DND-41 (cell line): Measurements from ENCODE around the gene POGLUT2.
A peak's percentile ranks its signal among the peaks of the same experiment; 100 is the strongest.

Experiments used
- ATAC-seq: fragments of 200-7000 bp; cut with Tn5 transposase; 3 replicates; pipeline ENCODE4 v1.9.1; 2021; ENCODE audit warnings: low read depth; ENCODE audit not compliant: insufficient read depth
- DNase-seq: peaks from one replicate; pipeline ENCODE4 v3.0.0-alpha.2; 2020
- H2AFZ ChIP-seq: 2 replicates; pipeline ENCODE4 v1.6.0; 2012; ENCODE audit warnings: low read depth, low read length
- H3K27ac ChIP-seq: 2 replicates; pipeline ENCODE4 v1.5.1; 2012; ENCODE audit warnings: low read length, inconsistent platforms
- H3K27me3 ChIP-seq: fragments of 200-600 bp; sonication (generic); 2 replicates; pipeline ENCODE4 v1.6.0; 2012; ENCODE audit warnings: low read length, mild to moderate bottlenecking, inconsistent platforms; ENCODE audit not compliant: insufficient read depth, poor library complexity
- H3K36me3 ChIP-seq: 2 replicates; pipeline ENCODE4 v1.5.1; 2012; ENCODE audit warnings: low read length, inconsistent platforms; ENCODE audit not compliant: insufficient read depth
- H3K4me1 ChIP-seq: 2 replicates; pipeline ENCODE4 v1.5.1; 2012; ENCODE audit warnings: mild to moderate bottlenecking, low read length; ENCODE audit not compliant: insufficient read depth
- H3K4me2 ChIP-seq: 2 replicates; pipeline ENCODE4 v1.6.0; 2012; ENCODE audit warnings: mild to moderate bottlenecking, moderate library complexity, low read length, inconsistent platforms; ENCODE audit not compliant: insufficient read depth
- H3K4me3 ChIP-seq, 2 experiments: fragments of 200-600 bp in 1 of 2; shearing (Covaris generic) in 1 of 2; 2 replicates each; pipeline ENCODE4 v1.5.1; 2012 to 2016; ENCODE audit warnings: inconsistent platforms in 2 of 2, low read length in 2 of 2, mild to moderate bottlenecking in 2 of 2, low read depth in 1 of 2, moderate library complexity in 1 of 2
- H3K79me2 ChIP-seq: 2 replicates; pipeline ENCODE4 v1.6.0; 2012; ENCODE audit warnings: low read length, inconsistent platforms; ENCODE audit not compliant: insufficient read depth
- H3K9ac ChIP-seq: 2 replicates; pipeline ENCODE4 v1.6.0; 2012; ENCODE audit warnings: low read depth, mild to moderate bottlenecking, inconsistent platforms, low read length, moderate library complexity
- H3K9me3 ChIP-seq: 2 replicates; pipeline ENCODE4 v1.5.1; 2012; ENCODE audit warnings: low read length, moderate library complexity, mild to moderate bottlenecking, inconsistent platforms; ENCODE audit not compliant: insufficient read depth, severe bottlenecking
- H4K20me1 ChIP-seq: 2 replicates; pipeline ENCODE4 v1.6.0; 2012; ENCODE audit warnings: low read length; ENCODE audit not compliant: insufficient read depth
- CTCF ChIP-seq: IDR thresholded peaks from 2 replicates; pipeline ENCODE4 v1.5.1; 2012; ENCODE audit warnings: borderline replicate concordance, low read length, moderate library complexity, mild to moderate bottlenecking; ENCODE audit not compliant: poor library complexity, severe bottlenecking; ENCODE audit errors: extremely low read depth
- EZH2 ChIP-seq: IDR thresholded peaks from 3 replicates; pipeline ENCODE4 v1.6.1; 2012; ENCODE audit warnings: borderline replicate concordance, low read depth, mild to moderate bottlenecking, moderate library complexity, low read length, inconsistent platforms; ENCODE audit not compliant: severe bottlenecking

POGLUT2 gene

GRCh38 chr13:102774591-102775520, 23.9 kb downstream of the POGLUT2 start:
- Histone ChIP-seq H4K20me1 (no peaks in the 10 kb centered on the region; the same call in 1 of the 2 replicates), H3K9me3 (no peaks in the 10 kb centered on the region), H2AFZ (peak overlapping the region; percentile 82), H3K4me1 (peaks cover 62% of the 10 kb centered on the region), H3K36me3 (0 out of 2 replicates have a peak, but pooled peaks cover 10% of the 10 kb centered on the region), H3K9ac (peak overlapping the region; percentile 97), H3K4me2 (peak overlapping the region; percentile 84), H3K27ac (peak overlapping the region; percentile 95), H3K79me2 (peaks cover 35% of the 10 kb centered on the region), H3K27me3 (no peaks in the 10 kb centered on the region), H3K4me3 (0 out of 4 replicates have a peak overlapping the region, but pooled peaks of 1 of the 2 experiments have one; percentile 97)
- TF ChIP-seq CTCF, result no peak
- TF ChIP-seq EZH2, result no peak
- DNase-seq, result peak; percentile 19
- no peak for ATAC-seq

- Histone ChIP-seq H3K36me3 (0 out of 2 replicates have a peak, but pooled peaks cover 10% of the 10 kb centered on the region), H2AFZ (peak overlapping the region; percentile 82), H3K27ac (peak overlapping the region; percentile 95)
Measured at GRCh38 chr13:102774214-102774568, 24.6 kb downstream of the POGLUT2 start.

GRCh38 chr13:102773441-102774213, 25.1 kb downstream of the POGLUT2 start, which contains the start of gene TEX30:
Gene TEX30, minus strand, starts transcription at chr13:102773786. Its CDS starts 3,760 bp downstream, at chr13:102770026.
- 0 out of 2 replicates have a peak, but pooled peaks cover 10% of the 10 kb centered on the region for H3K36me3 ChIP-seq
- H4K20me1 ChIP-seq, result no peaks in the 10 kb centered on the region; the same call in 1 of the 2 replicates
- H3K27ac ChIP-seq, result peak within 1 kb of the TSS; percentile 95
- peak within 1 kb of the TSS; percentile 97 for H3K9ac ChIP-seq
- no peak for TF ChIP-seq EZH2
- TF ChIP-seq CTCF, result peak; percentile 15
- H3K4me1 ChIP-seq, result peaks cover 55% of the 10 kb centered on the region
- peak within 1 kb of the TSS; percentile 95 for H2AFZ ChIP-seq
- DNase-seq (peak; percentile 89), ATAC-seq (peak; percentile 91)
- H3K4me2 ChIP-seq, result peak within 1 kb of the TSS; percentile 84
- no peaks in the 10 kb centered on the region for H3K9me3 ChIP-seq
- H3K27me3 ChIP-seq, result no peaks in the 10 kb centered on the region
- peaks cover 41% of the 10 kb centered on the region for H3K79me2 ChIP-seq
- peak within 1 kb of the TSS; percentile 95 to 97 for H3K4me3 ChIP-seq

More at GRCh38 chr13:102774214-102774568, 24.6 kb downstream of the POGLUT2 start:
- peak overlapping the region; percentile 84 for H3K4me2 ChIP-seq
- H3K4me1 ChIP-seq, result peaks cover 58% of the 10 kb centered on the region
- peak overlapping the region; percentile 95 to 97; a peak in 3 of 4 replicates for H3K4me3 ChIP-seq
- H3K9me3 ChIP-seq, result no peaks in the 10 kb centered on the region
- peak overlapping the region; percentile 97 for H3K9ac ChIP-seq
- H3K27me3 ChIP-seq, result no peaks in the 10 kb centered on the region
- no peaks in the 10 kb centered on the region; the same call in 1 of the 2 replicates for H4K20me1 ChIP-seq
- no peak for TF ChIP-seq EZH2
- no peak for TF ChIP-seq CTCF
- no peak for DNase-seq
- peaks cover 41% of the 10 kb centered on the region for H3K79me2 ChIP-seq
- peak; percentile 8 for ATAC-seq
